SH-SY5Y (cell line): ENCODE data around the gene SSBP2.

ENCODE experiments used
- GATA2 ChIP-seq: IDR thresholded peaks from 2 replicates; pipeline ENCODE4 v1.6.1; 2011; ENCODE audit warnings: mild to moderate bottlenecking, low read depth, low read length
- GATA3 ChIP-seq: IDR thresholded peaks from 2 replicates; pipeline ENCODE4 v1.6.1; 2011; ENCODE audit warnings: low read depth, mild to moderate bottlenecking, low read length, moderate library complexity

- TF ChIP-seq GATA3 (no peak), GATA2 (no peak)
These were observed 119.3 kb downstream of the SSBP2 start for GRCh38 chr5:81631621-81632020.
